AG20443 (cell line): ENCODE data around the gene PPIL6.

Experiments
- DNase-seq: peaks from one replicate; pipeline ENCODE4 v3.0.0; 2012; ENCODE audit warnings: low spot score, mixed read lengths

Gene PPIL6

DNA sequence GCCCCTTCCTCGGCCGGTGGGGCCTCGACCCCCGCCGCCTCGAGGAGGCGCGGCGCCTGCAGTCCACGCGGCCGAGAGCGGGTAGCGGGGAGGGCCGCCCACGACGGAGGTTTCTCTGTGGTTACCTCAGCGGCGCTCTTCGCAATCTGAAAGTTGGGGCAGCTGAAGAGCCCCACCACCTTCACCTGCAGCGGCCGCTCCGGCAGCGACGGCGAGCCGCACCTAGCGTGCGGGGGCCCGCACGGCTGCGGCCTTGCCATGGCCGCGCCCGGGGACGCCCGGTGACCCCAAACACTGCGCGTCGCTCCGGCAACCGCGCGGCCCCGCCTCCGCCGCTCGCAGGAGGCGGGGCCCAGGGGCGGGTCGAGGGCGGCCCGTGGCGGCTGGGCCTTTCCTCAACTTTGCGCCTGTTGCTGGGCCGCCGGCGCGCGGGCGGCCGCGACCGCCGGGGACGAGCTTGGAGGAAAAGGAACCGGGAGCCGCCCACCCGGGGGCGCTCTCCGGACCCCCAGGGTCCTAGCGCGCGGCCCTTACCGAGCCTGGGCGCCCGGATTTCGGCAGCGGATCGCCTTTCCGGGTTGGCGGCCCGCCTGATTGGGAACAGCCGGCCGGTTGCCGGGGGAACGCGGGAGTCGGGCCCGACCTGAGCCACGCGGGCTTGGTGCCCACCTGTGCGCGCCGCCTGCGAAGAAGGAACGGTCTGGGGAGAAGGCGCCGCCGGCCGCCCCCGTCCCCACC lies at the start of gene PPIL6, which contains the start of gene SMPD2:
Gene PPIL6, minus strand, starts transcription at position 298 of the 738 bp plus-strand sequence. Its CDS starts 38 bp downstream, at position 260.
Gene SMPD2, plus strand, starts transcription at position 394 of the 738 bp plus-strand sequence. CDS start 398 bp downstream, outside the sequence.
- peak; percentile 98 for DNase-seq

DNA sequence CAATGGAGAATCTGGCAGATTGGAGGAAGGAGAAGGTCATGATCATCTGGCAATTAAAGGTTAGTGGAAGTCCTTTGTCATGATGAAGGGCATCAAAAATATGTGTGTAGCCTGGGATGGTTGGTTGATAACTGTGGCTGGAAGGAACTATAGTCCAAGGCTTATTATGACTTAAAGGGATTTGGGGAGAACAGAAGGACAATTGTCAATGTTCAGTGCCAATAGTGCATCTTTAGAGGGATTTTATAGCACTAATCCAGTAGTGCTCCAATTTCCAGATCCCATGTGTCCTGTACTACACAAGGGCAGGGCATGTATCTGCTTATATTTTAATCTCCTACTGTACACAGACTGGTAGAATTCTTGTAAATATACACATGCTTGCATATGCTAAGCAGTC lies 47.6 kb upstream of the PPIL6 start:
- DNase-seq, result no peak

DNA sequence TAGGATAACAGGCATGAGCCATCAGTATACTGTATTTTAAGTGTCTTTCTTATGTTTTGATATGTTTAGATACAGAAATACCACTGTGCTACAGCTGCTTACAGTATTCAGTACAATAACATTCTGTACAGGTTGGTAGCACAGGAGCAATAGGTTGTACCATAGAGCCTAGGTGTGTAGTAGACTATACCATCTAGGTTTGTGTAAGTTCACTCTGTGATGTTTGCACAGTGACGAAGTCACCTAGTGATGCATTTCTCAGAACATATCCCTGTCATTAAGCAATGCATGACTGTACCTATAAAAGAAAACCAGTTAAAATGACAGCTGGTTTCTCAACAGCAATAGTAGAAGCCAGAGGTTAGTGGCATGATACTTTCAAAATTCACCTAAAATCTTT lies 45.6 kb upstream of the PPIL6 start:
- DNase-seq, result no peak

DNA sequence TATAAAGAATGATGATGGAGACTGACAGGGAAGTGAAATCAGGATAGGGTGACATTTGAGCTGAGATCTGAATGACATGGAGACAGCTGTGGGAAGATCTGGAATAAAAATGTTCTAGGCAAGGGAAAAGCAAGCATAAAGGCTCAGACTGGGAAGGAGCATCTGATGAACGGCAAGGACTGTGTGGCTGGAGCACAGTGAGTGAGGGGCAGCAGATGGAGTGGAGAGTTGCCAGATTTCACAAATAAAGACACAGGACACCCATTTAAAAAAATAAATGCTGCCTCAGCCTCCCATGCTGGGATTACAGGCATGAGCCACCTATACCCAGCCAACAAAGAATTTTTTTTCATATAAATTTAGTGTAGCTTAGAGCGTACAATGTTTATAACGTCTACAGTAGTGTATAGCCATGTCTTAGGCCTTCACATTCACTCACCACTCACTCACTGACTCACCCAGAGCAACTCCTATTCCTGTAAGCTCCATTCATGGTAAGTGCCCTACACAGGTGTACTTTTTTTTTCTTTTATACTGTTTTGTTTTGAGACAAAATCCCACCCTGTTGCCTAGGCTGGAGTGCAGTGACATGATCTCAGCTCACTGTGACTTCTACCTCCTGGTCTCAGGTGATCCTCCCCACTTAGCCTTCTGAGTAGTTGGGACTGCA lies 45.0 kb upstream of the PPIL6 start:
- no peak for DNase-seq

DNA sequence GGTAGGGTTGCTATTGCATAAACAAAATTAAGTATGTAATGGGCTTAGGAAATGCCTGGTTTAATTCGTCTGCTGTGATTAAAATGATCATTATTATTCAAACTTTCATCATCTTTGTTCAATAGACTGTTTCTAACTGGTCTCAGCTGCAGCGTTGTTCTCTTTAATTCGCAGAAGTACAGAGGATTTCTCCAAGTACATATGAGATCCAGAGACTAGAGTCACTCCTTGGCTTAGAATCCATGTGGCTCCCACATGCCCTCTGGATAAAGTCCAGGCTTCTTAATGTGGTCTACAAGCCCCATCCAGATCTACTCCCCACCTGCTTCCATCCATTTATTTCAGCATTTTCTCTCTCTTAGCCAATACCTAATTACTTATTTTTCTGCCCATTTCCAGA lies 43.7 kb upstream of the PPIL6 start:
- DNase-seq, result no peak

DNA sequence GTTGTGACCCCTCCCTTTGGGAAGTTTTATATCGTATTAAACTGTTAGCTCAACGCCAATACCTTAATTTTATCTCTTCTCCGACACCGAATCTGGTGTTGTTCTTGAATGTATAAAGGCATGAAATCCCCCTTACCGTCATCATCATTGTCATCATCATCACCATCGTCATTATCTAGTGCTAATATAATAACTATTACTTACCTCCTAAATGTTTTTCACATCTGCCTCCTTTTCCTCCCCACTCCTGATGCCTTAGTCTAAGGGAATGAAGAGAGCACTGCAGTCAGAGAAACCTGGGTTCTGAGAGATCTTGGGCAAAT lies 43.3 kb upstream of the PPIL6 start:
- DNase-seq, result no peak

DNA sequence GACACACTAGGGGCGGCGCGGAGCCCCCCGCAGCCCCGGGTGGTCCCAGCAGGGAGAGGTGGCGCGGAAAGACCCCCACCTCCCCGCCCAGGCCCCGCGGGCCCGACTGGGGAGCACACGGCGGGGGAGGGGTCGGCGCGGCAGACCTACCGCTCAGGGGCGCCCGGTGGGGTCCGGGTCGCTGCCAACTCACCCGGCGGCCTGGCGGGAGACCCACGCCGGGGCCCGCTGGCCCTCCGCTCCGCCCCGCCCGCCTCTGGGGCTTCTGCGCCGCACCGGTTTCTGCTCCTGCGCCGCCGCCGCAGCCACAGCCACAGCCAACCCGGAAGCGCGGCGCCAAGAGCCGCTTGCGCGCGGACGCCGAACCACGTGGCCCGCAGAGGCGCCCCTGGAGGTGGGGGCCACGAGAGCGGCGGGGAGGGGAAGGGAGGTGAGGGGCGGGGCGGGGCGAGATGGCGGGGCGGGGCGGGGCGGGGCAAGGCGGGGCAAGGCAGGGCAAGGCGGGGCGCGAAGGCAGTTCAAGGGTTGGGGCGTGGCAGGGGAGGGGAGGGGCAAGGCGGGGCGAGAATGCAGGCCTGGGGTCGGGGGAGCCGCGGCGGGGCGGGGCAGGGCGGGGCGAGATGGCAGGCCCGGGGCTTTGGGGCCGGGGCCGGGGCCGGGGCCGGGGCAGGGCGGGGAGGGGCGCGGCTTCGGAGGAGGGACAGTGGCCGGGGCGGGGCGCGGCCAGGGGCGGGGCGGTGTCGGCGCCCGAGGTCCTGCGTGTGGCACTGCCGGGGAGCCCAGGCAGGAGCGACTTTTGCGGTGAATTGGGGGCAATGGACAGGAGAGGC lies 42.7 kb upstream of the PPIL6 start, which contains the start of gene ZBTB24:
Gene ZBTB24, minus strand, starts transcription at position 315 of the 830 bp plus-strand sequence. CDS start 1,193 bp downstream, outside the sequence.
- peak; percentile 95 for DNase-seq

DNA sequence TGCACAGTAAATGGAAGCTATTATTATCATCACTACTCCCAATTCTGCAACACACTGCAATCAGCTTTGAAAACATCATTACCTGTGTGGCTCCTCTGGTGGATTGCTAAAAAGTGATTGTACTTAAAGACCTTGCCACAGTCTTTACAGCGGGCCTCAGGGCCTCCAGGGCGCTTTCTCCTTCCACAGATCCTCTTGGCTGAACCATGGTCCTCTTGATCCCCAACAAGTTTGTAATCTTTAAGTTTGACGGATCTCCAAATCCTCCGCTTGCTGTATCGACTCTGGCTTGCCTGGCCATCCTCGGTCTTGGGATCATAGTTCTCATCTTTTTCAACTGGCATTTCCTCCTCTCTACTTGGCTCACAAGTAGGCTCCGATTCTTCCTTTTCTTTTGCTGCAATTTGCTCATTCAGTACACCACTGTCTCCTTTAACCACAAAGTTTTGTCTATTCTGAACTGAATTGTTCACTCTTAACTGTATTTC lies 40.6 kb upstream of the PPIL6 start:
- no peak for DNase-seq

DNA sequence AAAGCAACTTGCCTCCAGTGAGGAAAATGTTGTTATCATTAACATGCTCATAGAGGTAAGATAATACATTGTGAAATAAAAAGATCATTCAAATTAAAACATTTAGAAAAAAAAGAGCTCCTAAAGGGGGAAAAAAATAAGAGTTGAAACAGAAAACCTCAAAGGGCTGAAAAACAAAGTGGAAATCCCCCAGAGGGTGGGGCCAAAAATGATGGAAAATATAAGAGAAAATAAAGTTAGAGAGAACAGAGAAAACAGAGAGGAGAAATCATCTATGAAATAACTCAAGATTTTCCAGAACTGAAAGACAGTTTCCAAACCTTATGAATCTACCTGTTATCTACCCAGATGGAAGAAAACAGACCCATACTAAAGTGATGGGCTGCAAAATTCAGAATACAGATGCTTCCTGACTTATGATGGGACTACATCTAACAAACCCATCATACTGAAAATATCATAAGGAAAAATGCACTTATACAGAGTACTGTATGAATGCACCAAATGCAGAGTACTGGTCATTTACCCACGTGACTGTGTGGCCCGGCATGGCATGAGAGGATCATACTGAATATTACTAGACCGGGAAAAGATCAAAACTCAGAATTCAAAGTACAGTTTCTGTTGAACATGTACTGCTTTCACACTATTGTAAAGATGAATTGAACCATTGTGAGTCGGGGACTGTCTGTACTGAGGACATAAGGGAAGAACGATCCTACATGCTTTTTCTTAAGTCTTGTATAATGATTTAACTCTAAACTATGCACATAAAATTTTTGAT lies 38.6 kb upstream of the PPIL6 start:
- no peak for DNase-seq

DNA sequence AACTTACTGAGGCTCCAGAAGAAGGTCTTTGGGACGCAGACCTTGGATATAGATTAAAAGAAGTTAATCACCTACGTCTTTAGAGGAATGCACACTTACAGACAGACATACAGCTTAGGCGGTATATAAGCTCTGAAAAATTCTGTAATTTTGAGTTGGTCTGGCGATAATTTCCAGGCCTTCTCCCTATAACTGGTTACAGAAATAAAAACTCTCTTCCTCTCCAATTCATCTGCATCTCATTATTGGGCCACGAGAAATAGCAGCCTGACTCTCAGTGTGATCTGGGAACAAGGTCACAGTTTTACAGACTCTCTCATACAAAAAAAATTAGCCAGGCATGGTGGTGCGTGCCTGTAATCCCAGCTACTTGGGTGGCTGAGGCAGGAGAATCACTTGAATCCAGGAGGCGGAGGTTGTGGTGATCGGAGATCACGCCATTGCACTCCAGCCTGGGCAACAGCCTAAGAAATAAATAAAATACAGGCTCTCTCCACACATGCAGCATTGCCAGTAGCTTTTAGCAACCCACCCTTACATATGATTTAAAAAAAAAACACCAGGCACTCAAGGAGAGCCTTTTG lies 37.9 kb upstream of the PPIL6 start:
- DNase-seq, result no peak

DNA sequence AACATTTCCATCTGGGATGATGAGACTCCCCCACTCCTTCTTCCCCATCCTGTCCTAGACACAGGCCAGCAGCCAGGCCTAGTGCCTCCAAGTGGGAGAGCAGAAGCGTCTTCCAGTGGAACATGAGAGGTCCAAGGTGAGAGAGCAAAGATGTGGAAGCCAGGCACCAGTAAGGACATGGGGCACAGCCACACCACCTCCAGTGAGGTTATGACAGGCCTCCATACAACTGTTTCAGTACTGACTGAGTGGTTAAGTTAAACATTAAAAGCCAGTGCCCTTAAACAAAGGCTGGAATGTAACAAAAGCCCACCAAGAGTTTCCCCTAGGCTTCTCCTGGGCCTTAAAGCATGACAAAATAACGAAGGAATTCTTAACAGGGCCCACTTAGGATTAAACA lies 37.3 kb upstream of the PPIL6 start:
- no peak for DNase-seq

DNA sequence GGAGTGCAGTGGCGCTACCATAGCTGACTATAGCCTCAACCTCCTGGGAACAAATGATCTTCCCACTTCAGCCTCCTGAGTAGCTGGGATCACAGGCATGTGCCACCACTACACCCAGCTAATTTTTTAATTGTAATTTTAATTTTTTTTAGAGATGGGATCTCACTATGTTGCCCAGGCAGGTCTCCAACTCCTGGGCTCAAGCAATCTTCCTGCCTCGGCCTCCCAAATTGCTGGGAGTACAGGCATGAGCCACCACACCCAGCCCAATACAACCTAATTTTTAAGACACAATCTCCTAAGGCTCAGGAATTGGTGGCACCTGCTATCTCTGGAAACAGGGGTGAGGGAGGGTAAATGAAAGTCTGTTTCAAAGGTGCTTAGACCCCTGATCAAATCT lies 36.8 kb upstream of the PPIL6 start:
- no peak for DNase-seq

DNA sequence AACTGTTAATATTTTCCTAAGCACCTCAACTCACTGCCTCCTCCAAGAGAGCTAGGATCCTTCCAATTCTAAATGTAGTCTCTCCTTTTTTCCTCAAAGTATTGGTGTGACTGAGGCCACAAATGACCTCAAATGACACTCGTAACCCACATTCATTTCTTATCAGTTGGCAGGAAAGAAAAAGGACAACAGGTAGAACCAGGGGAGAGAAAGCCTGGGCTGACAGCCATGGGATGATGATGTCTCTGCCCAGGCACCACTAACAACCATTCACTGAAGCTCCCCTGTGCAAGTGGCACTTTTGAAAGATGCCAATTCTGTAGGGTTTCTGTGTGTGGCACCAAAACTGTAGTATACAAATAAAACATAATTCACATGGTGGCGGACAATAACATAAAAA lies 35.2 kb upstream of the PPIL6 start:
- no peak for DNase-seq

DNA sequence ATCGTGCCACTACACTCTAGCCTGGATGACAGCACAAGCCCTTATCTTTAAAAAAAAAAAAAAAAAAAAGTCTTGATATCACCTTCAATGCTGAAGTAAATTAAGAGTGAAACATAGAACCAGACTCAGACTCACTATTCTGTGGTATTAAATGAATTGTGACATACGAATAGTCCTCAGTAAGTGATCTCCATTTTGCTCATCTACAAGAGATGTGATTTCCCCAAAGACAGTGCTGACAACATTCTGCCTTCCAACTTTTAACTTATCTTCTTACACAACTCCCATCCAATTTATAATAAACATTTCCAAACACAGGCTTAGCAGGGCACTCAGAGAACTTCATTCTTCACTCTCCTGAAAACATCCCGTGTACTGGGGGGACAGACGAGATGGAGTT lies 34.6 kb upstream of the PPIL6 start:
- DNase-seq, result no peak

DNA sequence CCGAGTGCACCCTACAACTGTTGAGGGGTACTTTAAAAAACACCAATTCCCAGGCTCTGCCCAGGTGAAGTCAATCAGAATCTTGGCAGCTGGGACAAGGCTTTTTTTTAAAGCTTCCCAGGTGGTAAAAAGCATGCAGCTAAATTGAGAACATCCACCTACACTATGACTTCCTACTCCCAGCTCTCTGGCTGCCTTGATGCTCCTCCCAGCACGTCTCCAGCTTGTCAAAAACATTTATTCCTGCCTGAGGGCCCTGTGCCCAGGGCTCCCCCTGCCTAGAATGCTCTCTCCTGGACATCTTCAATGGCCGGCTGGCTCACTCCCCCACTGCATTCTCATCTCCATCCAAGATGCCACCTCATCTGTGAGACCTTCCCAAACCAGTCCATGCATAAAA lies 32.7 kb upstream of the PPIL6 start:
- no peak for DNase-seq

DNA sequence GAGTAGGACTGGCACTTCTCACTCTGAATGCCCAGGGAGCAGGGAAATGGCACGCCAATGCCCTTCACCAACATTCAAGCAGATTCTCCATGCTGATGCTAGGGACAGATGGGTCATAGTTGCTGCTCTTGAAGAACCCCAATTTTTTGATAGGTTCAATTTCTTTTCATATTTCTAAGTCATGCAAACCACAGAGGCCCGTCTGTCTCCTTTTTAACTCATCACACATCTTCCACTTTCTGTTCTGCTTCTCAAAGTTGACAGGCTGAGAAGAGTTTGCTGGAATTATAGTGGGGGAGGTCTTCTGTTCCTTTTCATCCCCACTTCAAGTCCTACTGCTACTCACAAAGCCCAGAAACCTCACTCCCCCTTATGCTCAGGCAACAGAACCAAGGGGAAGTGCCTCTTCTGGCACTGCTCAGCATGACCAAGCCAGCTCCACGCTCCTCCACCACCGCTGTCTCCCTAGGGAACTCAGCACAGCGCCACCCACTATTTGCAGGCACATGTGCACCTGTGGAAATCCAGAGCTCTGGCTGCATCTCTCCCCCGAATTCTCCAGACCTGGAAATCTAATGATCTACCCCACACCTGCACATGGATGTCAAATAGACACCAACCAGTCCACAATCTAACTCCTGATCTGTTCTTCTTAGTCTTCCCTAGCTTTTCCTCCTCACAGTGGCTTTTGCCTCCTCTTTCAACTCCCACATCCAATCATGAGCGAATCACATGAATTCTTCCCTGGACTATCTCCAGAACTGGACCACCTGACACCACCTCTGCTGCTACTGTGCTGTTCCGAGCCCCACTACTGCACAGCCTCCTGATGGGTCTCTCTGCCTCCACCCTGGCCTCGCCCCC lies 31.9 kb upstream of the PPIL6 start:
- no peak for DNase-seq

DNA sequence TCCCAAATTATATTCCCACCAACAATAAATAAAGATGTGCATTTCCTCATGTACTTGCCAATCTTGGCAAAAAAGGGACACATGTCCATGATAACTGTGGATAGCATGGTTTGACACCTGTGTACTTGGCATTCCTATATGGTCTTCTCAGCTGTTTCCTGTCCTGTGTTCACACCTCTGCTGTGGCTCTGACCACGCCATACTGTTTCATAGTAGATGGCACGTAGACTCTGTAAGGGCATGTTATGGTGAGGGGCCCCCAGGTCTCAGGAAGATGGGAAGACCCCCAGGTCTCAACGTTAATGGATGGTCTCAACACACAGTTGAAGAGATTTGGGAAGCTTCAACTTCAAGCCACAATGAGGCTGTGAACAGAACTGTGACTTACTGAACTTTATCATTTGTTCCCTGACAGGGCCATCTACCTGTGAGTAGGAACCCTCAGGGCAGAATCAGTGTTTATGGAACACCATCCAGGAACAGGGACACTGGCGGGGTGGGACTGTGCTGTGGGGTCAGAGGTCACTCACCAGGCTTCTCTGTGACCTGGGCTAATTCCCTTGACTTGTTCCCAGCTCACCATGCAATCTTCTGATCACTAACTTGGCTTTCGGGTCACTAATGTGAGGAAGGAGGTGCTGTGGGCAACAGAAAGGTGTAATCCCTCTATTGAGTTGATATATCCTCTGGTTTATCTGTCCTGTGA lies 30.8 kb upstream of the PPIL6 start:
- no peak for DNase-seq

DNA sequence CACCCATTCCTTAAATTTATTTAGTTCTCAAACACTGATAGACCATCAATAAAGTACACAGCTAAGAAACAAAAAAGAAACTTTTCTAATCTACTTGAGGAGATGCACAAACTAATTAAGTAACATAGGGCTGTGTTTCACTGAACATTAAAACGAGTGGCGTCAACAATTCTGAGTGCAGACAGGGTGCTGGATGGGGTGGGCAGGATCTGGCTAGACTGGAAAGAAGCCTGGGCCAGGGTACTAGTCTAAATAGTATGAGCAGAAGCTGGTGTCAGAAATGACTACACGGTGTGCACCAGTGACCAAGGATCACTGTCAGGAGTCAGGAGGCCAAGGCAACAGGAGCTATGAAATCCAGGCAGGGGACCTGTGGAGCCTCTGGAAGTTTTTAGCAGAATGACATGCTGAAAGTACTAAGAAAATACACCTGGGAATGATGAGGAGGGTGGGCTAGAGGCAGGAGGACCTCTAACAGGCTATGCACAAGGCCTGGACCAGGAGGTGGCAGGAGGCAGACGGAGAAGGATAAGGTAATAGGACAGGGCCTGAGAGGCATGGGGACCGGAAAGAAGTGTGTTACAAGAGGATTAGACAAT lies 29.3 kb upstream of the PPIL6 start:
- DNase-seq, result no peak

DNA sequence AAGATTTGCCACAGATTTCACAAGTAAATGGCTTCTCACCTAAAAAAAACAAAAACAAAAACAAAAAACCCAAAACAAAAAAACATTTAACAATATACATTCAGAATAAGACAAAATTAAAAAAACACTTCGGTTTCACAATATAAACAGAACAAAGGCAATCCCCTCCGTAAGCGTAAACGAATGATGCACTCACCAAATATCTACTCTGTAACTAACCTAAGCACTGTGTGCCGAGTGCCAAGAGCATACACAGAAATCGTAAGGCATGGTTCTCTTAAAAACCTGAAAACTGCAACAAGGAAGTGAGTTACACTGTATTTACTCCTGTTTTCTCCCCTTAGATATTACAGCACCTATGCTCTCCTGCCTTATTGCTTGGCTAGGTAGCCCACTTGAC lies 27.3 kb upstream of the PPIL6 start:
- no peak for DNase-seq
